Measurements from ENCODE around the gene RIOK3. TPM values are rescaled to one million over a fixed set of nuclear protein-coding genes. Genes with fewer than 3 reads are reported as not detected.
A peak's percentile ranks its signal among the peaks of the same experiment; 100 is the strongest.
"Not testable (repeated sequence)": the region's sequence is repeated elsewhere in the genome, so short reads cannot be mapped to it uniquely, and the experiment has no call there.

The RIOK3 gene
- total RNA-seq, 1 donor from 2014 or later = 108 TPM

DNA sequence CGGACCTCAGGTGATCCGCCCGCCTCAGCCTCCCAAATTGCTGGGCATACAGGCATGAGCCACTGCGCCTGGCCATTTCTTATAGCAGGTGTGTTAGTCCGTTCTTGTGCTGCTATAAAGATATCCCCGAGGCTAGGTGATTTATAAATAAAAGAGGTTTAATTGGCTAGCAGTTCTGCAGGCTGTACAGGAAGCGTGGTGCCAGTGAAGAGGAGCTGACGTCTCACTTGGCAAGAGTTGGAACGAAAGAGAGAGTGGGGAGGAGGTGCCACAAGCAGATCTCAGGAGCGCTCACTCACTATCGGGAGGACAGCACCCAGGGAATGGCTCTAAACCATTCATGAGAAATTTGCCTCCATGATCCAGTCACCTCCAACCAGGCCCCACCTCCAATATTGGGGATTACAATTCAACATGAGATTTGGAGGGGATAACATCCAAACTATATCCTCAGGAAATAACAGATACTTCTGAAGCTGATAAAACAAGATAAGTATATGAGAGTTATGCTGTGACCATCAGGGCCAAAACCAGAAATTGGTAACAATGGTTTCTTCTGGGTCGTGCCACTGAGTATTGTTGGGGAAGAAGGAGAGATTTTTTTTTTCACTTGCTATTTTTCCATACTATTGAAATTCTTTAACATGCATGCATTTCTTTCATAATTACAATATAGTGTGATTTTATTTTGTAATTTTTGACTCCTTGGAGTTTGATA, 42.8 kb downstream of the RIOK3 start:
- DNase-seq (ENCODE audit: low spot score) = no peak

DNA sequence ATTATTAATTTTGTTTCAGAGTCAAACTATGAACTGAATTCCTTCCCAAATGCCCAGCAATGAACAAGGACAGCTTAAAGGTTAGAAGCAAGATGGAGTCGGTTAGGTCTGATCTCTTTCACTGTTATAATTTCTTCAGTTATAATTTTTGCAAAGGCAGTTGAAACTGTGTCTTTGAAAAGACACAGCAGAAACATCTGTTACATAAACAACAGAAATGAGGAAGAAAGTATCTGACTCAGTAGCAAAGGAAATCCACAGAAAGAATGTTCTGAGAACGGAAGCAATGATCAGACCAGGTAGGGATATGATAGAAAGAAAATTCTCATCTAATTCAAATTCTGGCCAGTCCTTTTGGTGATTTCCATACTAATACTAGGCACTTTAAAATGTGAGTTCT, 45.0 kb downstream of the RIOK3 start:
- DNase-seq (ENCODE audit: low spot score) = no peak

DNA sequence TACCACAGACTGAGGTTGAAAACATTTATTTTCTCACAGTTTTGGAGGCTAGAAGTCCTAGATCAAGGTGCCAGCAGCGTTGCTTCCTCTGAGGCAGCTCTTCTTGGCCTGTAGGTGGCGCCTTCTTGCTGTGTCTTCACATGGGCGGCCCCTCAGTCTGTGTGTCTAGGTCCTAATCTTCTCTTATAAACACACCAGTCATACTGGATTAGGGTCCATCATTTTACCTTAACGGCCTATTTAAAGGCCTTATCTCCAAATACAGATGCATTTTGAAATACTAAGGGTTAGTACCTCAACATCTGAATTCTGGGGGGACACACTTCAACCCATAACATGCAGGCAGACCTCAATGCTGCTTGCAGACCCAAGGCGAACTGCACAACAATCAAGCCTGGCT, 45.8 kb downstream of the RIOK3 start:
- peak; percentile 72 for DNase-seq (ENCODE audit: low spot score)

DNA sequence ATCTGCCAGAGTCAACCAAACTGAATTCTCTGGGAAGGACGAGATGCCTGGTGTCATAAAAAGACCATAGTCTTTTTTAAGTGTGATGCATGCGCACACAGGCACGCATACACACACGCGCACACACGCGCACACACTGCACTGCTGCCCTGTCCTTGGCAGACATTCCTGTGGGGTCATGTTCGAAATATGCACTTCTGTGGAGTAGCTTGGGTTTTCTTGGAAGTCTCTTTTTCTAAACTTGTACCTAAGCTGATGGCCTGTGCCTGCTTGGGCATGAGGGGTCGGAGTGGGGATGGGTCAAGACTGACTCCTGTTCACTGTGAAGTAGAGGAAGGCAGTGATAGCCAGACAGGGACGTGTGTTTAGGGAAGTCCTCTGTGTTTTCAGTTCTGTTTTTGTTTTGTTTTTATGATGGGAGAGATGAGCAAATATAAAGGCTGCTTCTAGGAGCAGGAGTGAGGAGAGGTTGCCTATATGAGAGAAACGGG, 46.2 kb downstream of the RIOK3 start:
- DNase-seq (ENCODE audit: low spot score) = peak; percentile 59

DNA sequence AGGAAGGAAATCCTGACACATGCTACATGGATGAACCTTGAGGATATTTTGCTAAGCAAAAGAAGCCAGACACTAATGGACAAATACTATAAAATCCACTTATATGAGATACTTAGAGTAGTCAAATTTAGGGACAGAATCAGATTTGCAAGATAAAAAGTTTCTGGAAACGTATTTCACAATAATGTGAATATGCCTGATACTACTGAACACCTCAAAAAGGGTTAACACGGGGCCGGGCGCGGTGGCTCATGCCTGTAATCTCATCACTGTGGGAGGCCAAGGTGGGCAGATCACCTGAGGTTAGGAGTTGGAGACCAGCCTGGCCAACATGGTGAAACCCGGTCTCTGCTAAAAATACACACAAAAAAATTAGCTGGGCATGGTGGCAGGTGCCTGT, 48.5 kb downstream of the RIOK3 start:
- no peak for DNase-seq (ENCODE audit: low spot score)

DNA sequence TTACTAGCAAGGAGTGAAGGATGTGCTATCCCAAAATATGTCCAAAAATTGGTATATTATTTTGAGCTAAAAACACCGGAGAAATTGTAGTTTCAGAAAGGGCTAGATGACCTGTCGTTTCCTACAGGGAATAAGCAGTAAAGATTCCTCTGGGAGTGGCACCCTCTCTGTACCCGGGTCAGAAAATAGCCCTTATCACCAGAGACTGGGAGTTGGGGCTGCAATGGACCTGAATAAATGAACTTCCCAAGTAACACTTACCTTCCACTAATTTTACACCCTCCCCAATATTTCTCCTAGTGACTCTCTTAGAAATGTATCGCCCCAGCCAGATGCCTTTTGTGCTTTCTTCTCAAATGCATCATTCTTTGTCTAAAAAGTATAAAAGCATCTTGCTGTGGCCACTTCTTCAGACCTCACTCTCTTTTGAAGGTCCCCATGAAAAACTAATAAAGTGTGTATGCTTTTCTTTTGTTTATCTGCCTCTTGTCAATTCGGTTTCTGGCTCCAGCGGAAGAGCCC, 49.5 kb downstream of the RIOK3 start:
- DNase-seq (ENCODE audit: low spot score) = no peak

DNA sequence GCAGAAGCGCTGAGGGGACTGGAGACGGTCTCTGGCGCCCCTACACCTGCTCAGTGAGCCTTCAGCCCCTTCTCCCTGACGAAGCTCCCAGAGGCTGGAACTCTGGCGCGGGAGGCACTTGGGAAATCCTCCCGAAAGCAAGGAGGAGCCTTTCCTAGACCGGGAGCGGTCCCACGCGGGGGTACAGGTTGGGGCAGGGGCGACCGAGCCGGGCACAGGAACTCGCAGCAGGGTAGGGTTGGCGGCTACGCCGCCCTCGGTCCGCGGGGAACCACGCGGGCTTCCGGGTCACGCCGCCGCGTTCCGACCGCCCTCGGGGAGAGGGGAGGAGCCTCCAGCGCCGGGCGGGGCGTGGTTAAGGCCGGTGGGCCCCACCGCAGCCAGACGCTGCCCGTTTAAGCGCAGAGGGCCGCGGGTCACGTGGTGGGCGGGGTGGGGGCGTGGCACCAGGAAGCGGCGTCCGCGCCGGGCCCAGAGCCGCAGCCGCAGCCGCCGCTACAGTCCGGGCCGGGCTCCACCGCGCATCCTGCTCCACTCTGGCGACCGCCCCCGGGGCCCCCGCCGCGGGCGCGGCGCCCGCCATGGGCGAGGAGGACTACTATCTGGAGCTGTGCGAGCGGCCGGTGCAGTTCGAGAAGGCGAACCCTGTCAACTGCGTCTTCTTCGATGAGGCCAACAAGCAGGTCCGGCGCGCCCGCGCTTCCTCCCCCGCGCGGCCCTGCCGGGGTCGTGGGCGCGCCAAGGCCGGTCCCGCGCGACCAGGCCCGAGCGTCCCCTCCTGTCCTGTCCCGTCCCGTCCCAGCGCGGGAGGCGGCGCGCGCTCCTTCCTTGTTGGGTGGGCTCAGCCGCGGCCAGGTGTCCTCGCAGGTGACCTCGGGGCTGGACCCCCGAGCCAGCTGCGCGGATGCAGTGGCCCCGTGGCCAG, 50.2 kb downstream of the RIOK3 start, which contains the start of gene RMC1:
Gene RMC1 (plus strand): TSS at position 474 of the 925 bp plus-strand sequence. CDS start 108 bp downstream, at position 582.
- peak; percentile 94 for DNase-seq (ENCODE audit: low spot score)

DNA sequence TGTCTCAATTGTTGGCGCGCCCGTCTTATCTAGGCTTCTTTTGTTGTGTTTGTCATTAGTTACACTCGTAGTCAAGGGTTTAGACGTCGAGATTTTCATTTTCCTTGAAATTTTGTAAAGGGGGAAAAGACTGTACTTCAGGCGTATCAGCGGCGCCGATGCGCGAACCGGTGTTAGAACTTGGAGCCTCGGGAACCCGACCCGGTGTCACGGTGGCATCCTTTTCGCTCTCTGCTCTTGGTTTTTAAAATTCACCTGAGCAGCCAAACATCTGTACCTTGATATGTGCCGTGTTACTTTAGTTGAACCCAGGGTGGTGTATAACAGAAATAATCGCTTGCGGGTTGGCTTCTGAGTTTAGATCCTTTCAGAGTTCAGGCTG, 50.9 kb downstream of the RIOK3 start:
- no peak for DNase-seq (ENCODE audit: low spot score)

DNA sequence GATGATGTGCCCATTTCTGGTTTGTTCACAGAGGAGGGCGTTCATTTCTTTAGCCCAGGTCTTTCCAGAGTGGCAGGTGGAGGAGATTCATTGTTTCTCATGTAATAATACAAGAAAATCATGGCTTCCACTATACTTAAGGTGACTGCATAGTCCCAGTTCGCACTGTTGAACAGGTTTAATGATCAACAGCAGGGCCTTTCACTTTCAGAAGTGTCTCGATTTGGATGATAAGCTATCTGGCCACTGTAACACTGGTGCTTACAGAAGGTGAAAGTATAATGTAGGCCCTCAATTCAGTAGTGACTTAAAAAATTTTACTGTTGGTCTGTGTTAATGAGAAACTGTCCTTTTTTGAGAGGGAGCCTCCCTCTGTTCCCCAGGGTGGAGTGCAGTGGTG, 51.6 kb downstream of the RIOK3 start:
- DNase-seq (ENCODE audit: low spot score) = no peak

DNA sequence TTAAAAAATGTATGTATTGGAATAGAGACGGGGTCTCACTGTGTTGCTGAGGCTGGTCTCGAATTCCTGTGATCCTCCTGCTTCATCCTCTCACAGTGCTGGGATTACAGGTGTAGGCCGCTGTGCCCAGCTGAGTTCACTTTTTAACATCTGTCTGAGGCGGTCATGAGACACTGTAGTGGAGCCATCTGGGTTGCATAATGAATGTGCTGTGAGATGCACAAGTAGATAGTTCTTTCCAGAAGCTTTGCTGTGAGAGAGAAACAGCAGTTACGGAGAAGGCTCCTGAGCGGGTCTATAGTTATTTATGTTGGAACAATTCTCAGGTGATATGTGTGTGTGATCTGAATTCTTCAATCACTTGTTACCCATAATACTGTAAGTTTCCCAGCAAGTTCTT, 53.3 kb downstream of the RIOK3 start:
- no peak for DNase-seq (ENCODE audit: low spot score)

DNA sequence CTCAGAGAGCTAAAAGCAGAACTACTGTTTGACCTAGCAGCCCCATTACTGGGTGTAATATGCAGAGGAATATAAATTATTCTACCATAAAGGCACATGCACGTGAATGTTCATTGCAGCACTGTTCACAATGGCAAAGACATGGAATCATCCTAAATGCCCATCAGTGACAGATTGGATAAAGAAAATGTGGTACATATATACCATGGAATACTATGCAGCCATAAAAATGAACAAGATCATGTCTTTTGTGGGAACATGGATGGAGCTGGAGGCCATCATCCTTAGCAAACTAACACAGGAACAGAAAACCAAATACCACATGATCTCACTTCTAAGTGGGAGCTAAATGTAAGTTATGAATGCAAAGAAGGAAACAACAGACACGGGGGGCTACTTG, 57.8 kb downstream of the RIOK3 start:
- not testable (repeated sequence) for DNase-seq (ENCODE audit: low spot score)

DNA sequence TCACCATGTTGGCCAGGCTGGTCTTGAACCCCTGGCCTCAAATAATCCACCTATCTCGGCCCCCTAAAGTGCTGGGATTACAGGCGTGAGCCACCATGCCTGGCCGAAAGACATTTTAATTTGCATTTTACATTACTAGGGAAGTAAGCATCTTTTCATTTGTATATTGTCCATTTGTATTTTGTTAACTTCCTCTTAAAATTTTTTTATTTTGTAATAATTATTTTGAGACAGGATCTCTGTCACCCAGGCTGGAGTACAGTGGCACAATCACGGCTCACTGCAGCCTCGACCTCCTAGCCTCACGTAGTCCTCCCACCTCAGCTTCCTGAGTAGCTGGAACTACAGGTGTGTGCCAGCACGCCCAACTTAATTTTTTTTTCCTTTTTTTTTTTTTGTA, 59.1 kb downstream of the RIOK3 start:
- DNase-seq (ENCODE audit: low spot score) = not testable (repeated sequence)

DNA sequence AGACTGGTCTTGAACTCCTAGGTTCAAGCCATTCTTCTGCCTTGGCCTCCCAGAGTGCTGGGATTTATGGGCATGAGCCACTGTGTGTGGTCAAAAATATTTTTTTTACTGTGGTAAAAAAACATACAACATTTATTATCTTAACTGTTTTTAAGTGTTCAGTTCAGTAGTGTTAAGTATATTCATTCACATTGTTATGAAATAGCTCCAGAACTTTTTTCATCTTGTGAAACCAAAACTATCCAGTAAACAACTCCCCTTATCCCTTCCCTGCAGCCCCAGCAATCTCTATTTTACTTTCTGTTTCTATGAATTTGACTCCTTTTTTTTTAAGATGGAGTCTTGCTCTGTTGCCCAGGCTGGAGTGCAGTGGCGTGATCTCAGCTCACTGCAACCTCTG, 59.6 kb downstream of the RIOK3 start:
- no peak for DNase-seq (ENCODE audit: low spot score)

DNA sequence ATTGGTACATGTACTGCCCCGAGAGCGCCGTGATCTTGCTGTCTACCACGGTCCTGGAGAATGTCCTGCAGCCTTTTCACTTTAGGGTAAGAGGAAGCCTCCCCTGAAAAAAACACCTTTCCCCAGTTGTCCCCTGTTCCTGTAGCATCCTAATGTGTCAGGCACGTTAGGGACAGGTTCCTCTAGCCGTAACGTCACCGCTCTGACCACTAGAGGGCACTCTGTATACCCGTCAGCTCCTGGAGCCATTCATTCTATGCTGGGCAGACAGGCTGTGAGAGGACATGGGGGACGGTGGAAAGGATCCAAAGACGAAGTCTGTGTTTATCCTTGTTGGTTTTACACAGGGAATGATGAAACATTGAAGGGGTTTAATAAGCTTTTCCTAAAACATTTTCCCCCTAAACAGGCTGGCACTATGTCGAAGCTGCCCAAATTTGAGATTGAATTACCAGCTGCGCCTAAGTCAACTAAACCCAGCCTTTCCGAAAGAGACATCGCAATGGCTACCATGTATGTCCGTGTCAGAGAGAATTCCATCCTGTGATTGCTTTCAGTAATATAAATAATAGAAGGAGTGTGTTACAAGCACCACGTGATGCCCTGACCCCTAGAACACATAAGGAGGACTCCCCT, 62.9 kb downstream of the RIOK3 start:
- peak; percentile 83 for DNase-seq (ENCODE audit: low spot score)

DNA sequence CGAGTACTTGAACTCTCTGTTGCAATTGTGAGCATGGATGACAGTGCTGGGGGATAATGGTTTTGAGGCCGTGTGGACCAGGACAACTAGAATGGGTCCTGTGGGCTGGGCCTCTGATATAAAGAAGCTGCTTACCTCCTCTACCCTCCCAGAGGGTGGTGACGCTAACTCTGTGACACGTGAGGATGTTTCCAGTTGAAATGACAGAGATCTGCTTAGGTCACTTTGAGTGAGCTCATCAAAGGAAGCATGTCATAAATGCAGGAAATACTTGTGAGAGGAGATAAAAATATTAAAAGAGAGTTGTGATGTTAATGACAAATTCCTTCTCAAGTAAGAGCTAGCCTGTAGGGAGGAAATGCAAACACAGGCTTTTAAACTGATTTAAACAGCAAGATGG, 66.6 kb downstream of the RIOK3 start:
- DNase-seq (ENCODE audit: low spot score) = no peak

DNA sequence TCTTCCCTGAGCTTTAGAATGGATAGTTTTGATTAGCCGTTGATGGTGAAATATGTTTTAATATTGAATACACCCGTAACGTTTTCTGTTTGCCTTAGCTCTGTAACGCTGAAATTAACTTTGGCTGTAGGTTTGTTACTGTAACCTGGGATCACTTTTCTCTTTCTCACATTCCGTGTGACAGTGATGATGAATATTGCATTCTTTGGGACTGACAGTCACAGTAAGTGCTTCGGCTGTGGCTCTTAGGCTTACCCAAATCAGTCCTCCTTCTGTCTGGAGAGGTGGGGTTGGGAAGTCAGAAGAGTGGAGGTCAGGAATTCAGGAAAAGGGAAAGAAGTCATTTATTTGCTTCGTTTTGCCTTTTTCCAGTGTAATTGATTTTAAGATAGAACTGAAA, 68.2 kb downstream of the RIOK3 start:
- DNase-seq (ENCODE audit: low spot score) = no peak

DNA sequence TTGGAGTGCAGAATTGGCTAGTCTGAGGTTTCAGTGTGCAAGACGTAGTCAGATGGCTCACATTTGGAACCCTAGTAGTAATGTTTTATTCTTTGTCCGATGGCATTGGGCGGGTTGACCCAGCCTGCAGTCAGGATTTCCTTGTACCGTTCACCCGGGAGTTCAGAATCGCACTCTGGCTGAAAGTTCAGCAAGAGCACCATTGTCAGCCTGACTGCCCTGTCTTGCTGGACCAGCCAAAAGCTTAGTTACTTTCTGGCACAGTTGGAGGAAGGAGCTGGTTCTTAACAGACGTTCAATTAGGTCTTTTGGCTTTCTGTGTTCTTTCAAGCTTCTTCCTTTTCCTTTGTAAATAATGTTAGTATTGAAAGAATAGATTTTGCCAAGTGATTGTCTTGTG, 68.8 kb downstream of the RIOK3 start:
- no peak for DNase-seq (ENCODE audit: low spot score)

DNA sequence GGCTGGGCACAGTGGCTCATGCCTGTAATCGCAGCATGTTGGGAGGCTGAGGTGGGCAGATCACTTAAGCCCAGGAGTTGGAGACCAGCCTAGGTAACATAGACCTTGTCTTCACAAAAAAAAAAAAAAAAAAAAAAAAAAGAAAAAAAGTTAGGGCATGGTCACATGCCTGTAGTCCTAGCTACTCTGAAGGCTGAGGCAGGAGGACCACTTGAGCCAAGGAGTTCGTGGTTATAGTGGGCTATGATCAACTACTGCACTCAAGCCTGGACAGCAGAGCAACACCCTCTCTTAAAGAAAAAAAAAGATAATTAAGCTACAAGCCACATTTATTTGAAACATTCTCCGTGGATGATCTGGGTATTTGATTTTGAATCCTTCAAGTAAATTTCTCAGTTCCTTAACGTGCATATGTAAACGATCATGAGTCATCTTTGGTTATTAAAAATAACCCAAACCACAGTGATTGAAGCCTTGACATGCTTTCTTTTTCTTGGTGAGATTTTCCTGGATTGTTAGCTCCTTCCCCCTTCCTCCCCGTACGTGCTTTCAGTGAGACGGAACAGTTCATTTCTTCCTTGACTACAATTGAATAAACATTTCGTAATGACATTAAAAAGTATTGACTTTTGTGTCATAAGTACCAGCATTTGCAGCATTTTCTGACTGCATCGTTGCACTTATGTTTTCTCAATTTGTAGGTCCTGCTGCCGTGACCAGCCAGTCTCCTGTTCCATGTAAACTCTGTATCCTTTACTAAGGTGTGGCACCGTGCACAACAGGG, 70.5 kb downstream of the RIOK3 start:
- no peak for DNase-seq (ENCODE audit: low spot score)

DNA sequence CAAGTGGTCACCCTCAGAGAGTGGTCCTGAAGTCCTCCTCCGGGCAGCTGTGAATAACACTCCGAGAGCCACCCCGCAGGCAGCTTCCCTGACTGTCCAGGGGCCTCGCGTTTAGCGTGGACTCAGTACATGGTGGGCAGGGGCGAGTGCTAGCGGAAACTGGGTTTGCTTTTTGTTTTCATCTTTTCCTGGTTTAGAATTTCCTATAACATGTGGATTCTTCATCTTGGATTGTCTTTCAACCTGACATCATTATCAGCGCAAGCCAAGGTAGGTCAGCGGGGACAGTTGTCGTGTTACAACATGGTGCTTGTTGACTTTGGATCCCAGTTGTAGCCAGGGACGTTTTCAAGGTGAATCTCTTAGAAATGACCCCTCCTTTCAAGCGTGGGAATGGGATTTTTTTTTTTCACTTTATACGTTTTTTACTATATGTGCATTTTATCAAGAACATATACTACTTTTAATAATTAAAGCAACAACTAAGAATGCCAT, 71.2 kb downstream of the RIOK3 start:
- DNase-seq (ENCODE audit: low spot score) = no peak

DNA sequence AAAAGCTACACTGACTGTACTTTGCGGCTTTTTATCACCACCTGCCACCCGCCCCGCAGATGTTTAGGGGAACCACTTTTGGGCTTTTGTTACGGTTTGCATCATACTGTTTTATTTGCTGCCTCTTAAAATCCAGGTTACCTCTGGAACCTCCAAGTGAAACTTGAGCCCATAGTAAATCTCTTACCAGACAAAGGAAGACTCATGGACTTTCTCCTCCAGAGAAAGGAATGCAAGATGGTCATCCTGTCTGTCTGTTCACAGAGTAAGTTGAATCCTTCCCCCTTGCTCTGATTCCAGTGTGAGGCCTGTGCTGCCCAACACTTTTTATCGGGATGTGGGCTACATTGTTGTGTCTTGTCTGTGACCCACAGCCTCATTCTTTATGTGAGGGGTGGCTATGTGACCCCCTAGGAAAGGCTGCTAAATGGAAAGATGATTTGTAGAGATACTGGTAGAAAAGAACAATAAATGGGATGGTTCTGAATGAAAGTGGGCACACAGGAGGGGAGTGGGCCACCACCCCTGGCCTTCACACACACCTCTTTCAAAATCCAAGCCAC, 73.5 kb downstream of the RIOK3 start:
- no peak for DNase-seq (ENCODE audit: low spot score)
